GM18951 (cell line): ENCODE measurements around the gene ZNF71.
A peak's percentile ranks its signal among the peaks of the same experiment; 100 is the strongest.

Experiments
- POLR2A ChIP-seq: IDR thresholded peaks from 4 replicates; pipeline ENCODE4 v1.6.1; 2011; ENCODE audit warnings: mild to moderate bottlenecking; ENCODE audit not compliant: insufficient read length, insufficient read depth; ENCODE audit errors: extremely low read depth
- in situ Hi-C: fragments of 300-500 bp; cut with MboI; formaldehyde crosslinking; loops from one replicate; pipeline ENCODE4 v1.12.0; 2022; ENCODE audit warnings: low sequenced_read_pairs, mixed read lengths, inconsistent platforms; ENCODE audit not compliant: unreplicated experiment

Gene ZNF71

GRCh38 chr19:56594783-56595547 lies at the start of gene ZNF71:
Gene ZNF71 (plus strand): TSS chr19:56595302. CDS start chr19:56601559, 6,257 bp downstream.
- in situ Hi-C loops = no loop called here
- peak; percentile 53 for TF ChIP-seq POLR2A

- TF ChIP-seq POLR2A = no peak
- in situ Hi-C loops = no loop called here
Measured at GRCh38 chr19:56547535-56547934, 47.6 kb upstream of the ZNF71 start.

- no peak for TF ChIP-seq POLR2A
- in situ Hi-C loops = no loop called here
Measured at GRCh38 chr19:56554272-56554869, 40.7 kb upstream of the ZNF71 start.

GRCh38 chr19:56562766-56563165 lies 32.3 kb upstream of the ZNF71 start:
- no peak for TF ChIP-seq POLR2A
- in situ Hi-C loops = no loop called here

GRCh38 chr19:56566904-56567273 lies 28.2 kb upstream of the ZNF71 start:
- in situ Hi-C loops = no loop called here
- TF ChIP-seq POLR2A = no peak

GRCh38 chr19:56567274-56568120 lies 27.6 kb upstream of the ZNF71 start, which contains the start of gene ZNF470:
Gene ZNF470 (plus strand): TSS chr19:56567468. CDS start chr19:56570312, 2,844 bp downstream.
- in situ Hi-C loops = no loop called here
- TF ChIP-seq POLR2A = peak; percentile 39

- in situ Hi-C loops = no loop called here
- no peak for TF ChIP-seq POLR2A
Measured at GRCh38 chr19:56572589-56572988, 22.5 kb upstream of the ZNF71 start.

- no peak for TF ChIP-seq POLR2A
- in situ Hi-C loops = no loop called here
Measured at GRCh38 chr19:56573914-56574313, 21.2 kb upstream of the ZNF71 start.

GRCh38 chr19:56577719-56578602 lies 17.1 kb upstream of the ZNF71 start:
- TF ChIP-seq POLR2A = no peak
- in situ Hi-C loops = no loop called here

- in situ Hi-C loops = no loop called here
- no peak for TF ChIP-seq POLR2A
Measured at GRCh38 chr19:56594446-56594782, 688 bp upstream of the ZNF71 start.

GRCh38 chr19:56595548-56595899 lies 422 bp downstream of the ZNF71 start:
- TF ChIP-seq POLR2A = no peak
- in situ Hi-C loops = no loop called here

- TF ChIP-seq POLR2A = no peak
- in situ Hi-C loops = no loop called here
Measured at GRCh38 chr19:56596676-56597075, 1.6 kb downstream of the ZNF71 start.

- no peak for TF ChIP-seq POLR2A
- in situ Hi-C loops = no loop called here
Measured at GRCh38 chr19:56597696-56598095, 2.6 kb downstream of the ZNF71 start.
